ENCODE results near the gene PRSS27.

DNA sequence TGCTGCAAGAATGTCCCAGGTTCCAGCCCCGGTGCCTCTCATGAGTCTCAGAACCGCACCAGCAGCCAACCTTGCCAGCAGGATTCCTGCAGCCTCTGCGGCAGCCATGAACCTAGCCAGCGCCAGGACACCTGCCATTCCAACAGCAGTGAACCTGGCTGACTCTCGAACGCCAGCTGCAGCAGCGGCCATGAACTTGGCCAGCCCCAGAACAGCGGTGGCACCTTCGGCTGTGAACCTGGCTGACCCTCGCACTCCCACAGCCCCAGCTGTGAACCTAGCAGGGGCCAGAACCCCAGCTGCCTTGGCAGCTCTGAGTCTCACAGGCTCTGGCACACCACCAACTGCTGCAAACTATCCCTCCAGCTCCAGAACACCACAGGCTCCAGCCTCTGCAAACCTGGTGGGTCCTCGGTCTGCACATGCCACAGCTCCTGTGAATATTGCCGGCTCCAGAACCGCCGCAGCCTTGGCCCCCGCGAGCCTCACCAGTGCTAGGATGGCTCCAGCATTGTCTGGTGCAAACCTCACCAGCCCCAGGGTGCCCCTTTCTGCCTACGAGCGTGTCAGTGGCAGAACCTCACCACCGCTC lies 47.2 kb upstream of the PRSS27 start:
- TF ChIP-seq, protein P1, sequence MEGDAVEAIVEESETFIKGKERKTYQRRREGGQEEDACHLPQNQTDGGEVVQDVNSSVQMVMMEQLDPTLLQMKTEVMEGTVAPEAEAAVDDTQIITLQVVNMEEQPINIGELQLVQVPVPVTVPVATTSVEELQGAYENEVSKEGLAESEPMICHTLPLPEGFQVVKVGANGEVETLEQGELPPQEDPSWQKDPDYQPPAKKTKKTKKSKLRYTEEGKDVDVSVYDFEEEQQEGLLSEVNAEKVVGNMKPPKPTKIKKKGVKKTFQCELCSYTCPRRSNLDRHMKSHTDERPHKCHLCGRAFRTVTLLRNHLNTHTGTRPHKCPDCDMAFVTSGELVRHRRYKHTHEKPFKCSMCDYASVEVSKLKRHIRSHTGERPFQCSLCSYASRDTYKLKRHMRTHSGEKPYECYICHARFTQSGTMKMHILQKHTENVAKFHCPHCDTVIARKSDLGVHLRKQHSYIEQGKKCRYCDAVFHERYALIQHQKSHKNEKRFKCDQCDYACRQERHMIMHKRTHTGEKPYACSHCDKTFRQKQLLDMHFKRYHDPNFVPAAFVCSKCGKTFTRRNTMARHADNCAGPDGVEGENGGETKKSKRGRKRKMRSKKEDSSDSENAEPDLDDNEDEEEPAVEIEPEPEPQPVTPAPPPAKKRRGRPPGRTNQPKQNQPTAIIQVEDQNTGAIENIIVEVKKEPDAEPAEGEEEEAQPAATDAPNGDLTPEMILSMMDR (IDR thresholded peaks at IDR 0.05) = no peak
- no peak for TF ChIP-seq POLR2A (IDR thresholded peaks at IDR 0.05)
